Smooth muscle cell (in vitro differentiated cells): ENCODE results near the gene NPBWR2. TPM values are rescaled to one million over a fixed set of nuclear protein-coding genes. Genes with fewer than 3 reads are reported as not detected.

Experiments
- DNase-seq: peaks from one replicate; lab custom pipeline; 2025; ENCODE audit not compliant: unreplicated experiment; lab: John Stamatoyannopoulos, UW
- H2AFZ ChIP-seq: fragments of 200-600 bp; sonication (generic); 2 replicates; pipeline ENCODE4 v1.6.0; 2016; ENCODE audit warnings: antibody characterized with exemption, low read depth, mild to moderate bottlenecking
- H3F3A ChIP-seq: fragments of 200-600 bp; sonication (generic); 2 replicates; pipeline ENCODE4 v1.6.0; 2017; ENCODE audit warnings: antibody characterized with exemption, low read depth
- H3K27ac ChIP-seq: fragments of 200-600 bp; sonication (generic); 2 replicates; pipeline ENCODE4 v1.5.1; 2016; ENCODE audit warnings: low read depth, mild to moderate bottlenecking
- H3K27me3 ChIP-seq: fragments of 200-600 bp; sonication (generic); 2 replicates; pipeline ENCODE4 v1.6.1; 2016; ENCODE audit warnings: low read depth, mild to moderate bottlenecking
- H3K36me3 ChIP-seq: fragments of 200-600 bp; sonication (generic); 2 replicates; pipeline ENCODE4 v1.5.1; 2016; ENCODE audit warnings: low read depth
- H3K4me1 ChIP-seq: fragments of 200-600 bp; sonication (generic); 2 replicates; pipeline ENCODE4 v1.5.1; 2016; ENCODE audit warnings: low read depth
- H3K4me2 ChIP-seq: fragments of 200-600 bp; sonication (generic); 2 replicates; pipeline ENCODE4 v1.6.0; 2016; ENCODE audit warnings: mild to moderate bottlenecking
- H3K4me3 ChIP-seq: fragments of 200-600 bp; sonication (generic); 2 replicates; pipeline ENCODE4 v1.5.1; 2016; ENCODE audit warnings: mild to moderate bottlenecking
- H3K79me2 ChIP-seq: fragments of 200-600 bp; sonication (generic); 2 replicates; pipeline ENCODE4 v1.6.0; 2016; ENCODE audit warnings: low read depth, mild to moderate bottlenecking
- H3K9ac ChIP-seq: fragments of 200-600 bp; sonication (generic); 2 replicates; pipeline ENCODE4 v1.6.0; 2016; ENCODE audit warnings: low read depth
- H3K9me3 ChIP-seq: fragments of 200-600 bp; sonication (generic); replicated peaks from 2 replicates; pipeline ENCODE4 v1.5.1; 2016; ENCODE audit warnings: low read depth
- H4K20me1 ChIP-seq: fragments of 200-600 bp; sonication (generic); 2 replicates; pipeline ENCODE4 v1.6.0; 2016; ENCODE audit warnings: low read depth
- CTCF ChIP-seq: fragments of 200-600 bp; sonication (generic); IDR thresholded peaks from 2 replicates; pipeline ENCODE4 v1.5.1; 2017; ENCODE audit warnings: borderline replicate concordance, mild to moderate bottlenecking, antibody characterized with exemption; ENCODE audit not compliant: insufficient read depth, poor library complexity, severe bottlenecking
- WGBS: methylation state at CpG from one replicate; pipeline ENCODE4 v1.1.7; 2016; ENCODE audit warnings: low lambda C conversion rate; 5-methylcytosine and 5-hydroxymethylcytosine counted together
- polyA plus RNA-seq: library from polyadenylated mRNA; unstranded; fragments of >200 nt; fragmentation: Nextera tagmentation; extraction: Ambion mirVana; gene quantifications from 2 replicates; pipeline ENCODE4 v1.2.1, GENCODE V29; 2016
- total RNA-seq: library from RNA; depleted of rRNA; stranded (reverse); fragments of >200 nt; gene quantifications from 2 replicates; pipeline ENCODE4 v1.2.3, GENCODE V29; 2014

The NPBWR2 gene
- total and polyA plus RNA-seq, 2 experiments from 2014 or later, result not detected

- no peaks in the 10 kb centered on the region for H3F3A ChIP-seq
- WGBS, result 93% methylated on average over 5 of the region's 6 CpGs
Measured at GRCh38 chr20:64067005-64067632, 40.2 kb downstream of the NPBWR2 start.

GRCh38 chr20:64065974-64066343 is 41.4 kb downstream of the NPBWR2 start:
- TF ChIP-seq CTCF, result no peak
- H3K79me2 ChIP-seq, result no peaks in the 10 kb centered on the region
- H4K20me1 ChIP-seq, result peaks cover 10% of the 10 kb centered on the region
- WGBS, result 42% methylated on average over 5 of the region's 5 CpGs
- no peak overlapping the region for H3K27ac ChIP-seq
- H3K9ac ChIP-seq, result no peak overlapping the region
- H3K36me3 ChIP-seq, result no peaks in the 10 kb centered on the region
- peaks cover 6% of the 10 kb centered on the region for H3K4me1 ChIP-seq
- no peak for DNase-seq
- H3K9me3 ChIP-seq, result no peaks in the 10 kb centered on the region
- no peak overlapping the region for H3K4me2 ChIP-seq
- no peaks in the 10 kb centered on the region for H3F3A ChIP-seq
- H3K27me3 ChIP-seq, result no peaks in the 10 kb centered on the region
- H2AFZ ChIP-seq, result no peak overlapping the region
- H3K4me3 ChIP-seq, result no peak overlapping the region

More at GRCh38 chr20:64067005-64067632, 40.2 kb downstream of the NPBWR2 start:
- Histone ChIP-seq H3K4me3 (no peak overlapping the region), H3K27me3 (no peaks in the 10 kb centered on the region), H3K27ac (no peak overlapping the region), H3K36me3 (no peaks in the 10 kb centered on the region), H3K9me3 (no peaks in the 10 kb centered on the region), H3K4me2 (no peak overlapping the region), H3K79me2 (no peaks in the 10 kb centered on the region), H3K9ac (no peak overlapping the region), H4K20me1 (peaks cover 10% of the 10 kb centered on the region), H2AFZ (no peak overlapping the region), H3K4me1 (peaks cover 6% of the 10 kb centered on the region)
- TF ChIP-seq CTCF, result no peak
- no peak for DNase-seq

GRCh38 chr20:64065062-64065973 is 42.0 kb downstream of the NPBWR2 start:
- Histone ChIP-seq H3K9me3 (no peaks in the 10 kb centered on the region), H3F3A (no peaks in the 10 kb centered on the region), H3K4me1 (peaks cover 6% of the 10 kb centered on the region), H4K20me1 (peaks cover 10% of the 10 kb centered on the region), H3K27ac (no peak overlapping the region), H3K27me3 (no peaks in the 10 kb centered on the region), H3K9ac (no peak overlapping the region), H3K4me3 (no peak overlapping the region), H3K36me3 (no peaks in the 10 kb centered on the region), H2AFZ (no peak overlapping the region), H3K79me2 (no peaks in the 10 kb centered on the region), H3K4me2 (no peak overlapping the region)
- 76% methylated on average over 24 of the region's 27 CpGs for WGBS
- no peak for DNase-seq
- TF ChIP-seq CTCF, result no peak
